ENCODE results near the gene HMGA1. TPM values are rescaled to one million over a fixed set of nuclear protein-coding genes. Genes with fewer than 3 reads are reported as not detected.
A peak's percentile ranks its signal among the peaks of the same experiment; 100 is the strongest.

Gene HMGA1
- total and polyA plus RNA-seq, 2 of the 13 experiments (the other 11 are each of a cell fraction or from before 2014, with no cell fraction given) = 117 to 145 TPM

DNA sequence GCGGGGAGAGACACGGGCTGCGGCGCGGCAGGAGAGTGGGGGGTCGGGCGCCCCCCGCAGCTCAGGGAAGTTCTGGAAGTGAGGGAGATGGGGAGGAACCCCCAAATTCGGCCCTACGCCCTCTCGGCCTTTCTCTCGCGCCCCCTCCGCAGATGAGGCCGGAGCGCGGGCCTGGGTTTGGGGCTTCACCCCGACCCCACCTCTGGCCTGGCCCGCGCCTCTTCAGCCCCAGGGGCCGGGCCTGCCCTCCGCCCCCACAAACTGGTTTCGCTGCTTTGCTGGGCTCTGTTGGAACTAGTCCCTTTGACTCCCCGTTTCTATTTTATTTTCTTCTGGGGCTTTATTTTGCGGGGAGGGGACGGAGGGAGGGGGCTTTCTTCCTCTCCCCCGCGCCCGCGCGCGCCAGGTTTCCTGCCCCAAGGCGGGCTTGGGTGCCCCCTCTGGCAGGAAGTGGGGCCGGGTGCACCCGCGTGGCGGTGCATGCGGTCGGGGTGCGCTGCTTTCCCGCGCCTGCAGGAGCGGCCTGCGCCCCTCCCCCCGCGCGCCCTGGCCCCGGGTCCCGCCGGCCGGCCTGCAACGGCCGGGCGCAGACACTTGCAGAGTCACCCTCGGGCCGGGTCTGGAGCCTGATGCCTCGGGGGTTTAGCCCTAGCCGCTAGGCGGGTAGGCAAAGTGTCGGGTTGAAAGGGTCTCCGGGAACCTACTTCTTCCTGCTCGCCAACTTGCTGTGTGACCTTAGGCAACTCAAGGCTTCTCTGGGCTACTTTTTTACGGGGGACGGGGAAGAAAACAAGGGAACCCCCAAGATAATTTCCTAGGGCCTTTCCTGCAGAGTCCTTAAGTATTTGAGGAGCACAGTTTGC is 1.3 kb downstream of the HMGA1 start (continued):
- TF ChIP-seq, protein P1, sequence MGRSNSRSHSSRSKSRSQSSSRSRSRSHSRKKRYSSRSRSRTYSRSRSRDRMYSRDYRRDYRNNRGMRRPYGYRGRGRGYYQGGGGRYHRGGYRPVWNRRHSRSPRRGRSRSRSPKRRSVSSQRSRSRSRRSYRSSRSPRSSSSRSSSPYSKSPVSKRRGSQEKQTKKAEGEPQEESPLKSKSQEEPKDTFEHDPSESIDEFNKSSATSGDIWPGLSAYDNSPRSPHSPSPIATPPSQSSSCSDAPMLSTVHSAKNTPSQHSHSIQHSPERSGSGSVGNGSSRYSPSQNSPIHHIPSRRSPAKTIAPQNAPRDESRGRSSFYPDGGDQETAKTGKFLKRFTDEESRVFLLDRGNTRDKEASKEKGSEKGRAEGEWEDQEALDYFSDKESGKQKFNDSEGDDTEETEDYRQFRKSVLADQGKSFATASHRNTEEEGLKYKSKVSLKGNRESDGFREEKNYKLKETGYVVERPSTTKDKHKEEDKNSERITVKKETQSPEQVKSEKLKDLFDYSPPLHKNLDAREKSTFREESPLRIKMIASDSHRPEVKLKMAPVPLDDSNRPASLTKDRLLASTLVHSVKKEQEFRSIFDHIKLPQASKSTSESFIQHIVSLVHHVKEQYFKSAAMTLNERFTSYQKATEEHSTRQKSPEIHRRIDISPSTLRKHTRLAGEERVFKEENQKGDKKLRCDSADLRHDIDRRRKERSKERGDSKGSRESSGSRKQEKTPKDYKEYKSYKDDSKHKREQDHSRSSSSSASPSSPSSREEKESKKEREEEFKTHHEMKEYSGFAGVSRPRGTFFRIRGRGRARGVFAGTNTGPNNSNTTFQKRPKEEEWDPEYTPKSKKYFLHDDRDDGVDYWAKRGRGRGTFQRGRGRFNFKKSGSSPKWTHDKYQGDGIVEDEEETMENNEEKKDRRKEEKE (IDR thresholded peaks at IDR 0.05) = no peak
- TF ChIP-seq NR1H2 (CRISPR knock-in tag; IDR thresholded peaks at IDR 0.05; ENCODE audit: borderline replicate concordance, low read depth) = peak; percentile 97
- TF ChIP-seq ZFYVE20 (CRISPR knock-in tag; IDR thresholded peaks at IDR 0.05; ENCODE audit: borderline replicate concordance, low read depth) = peak; percentile 98
- TF ChIP-seq, protein P2, sequence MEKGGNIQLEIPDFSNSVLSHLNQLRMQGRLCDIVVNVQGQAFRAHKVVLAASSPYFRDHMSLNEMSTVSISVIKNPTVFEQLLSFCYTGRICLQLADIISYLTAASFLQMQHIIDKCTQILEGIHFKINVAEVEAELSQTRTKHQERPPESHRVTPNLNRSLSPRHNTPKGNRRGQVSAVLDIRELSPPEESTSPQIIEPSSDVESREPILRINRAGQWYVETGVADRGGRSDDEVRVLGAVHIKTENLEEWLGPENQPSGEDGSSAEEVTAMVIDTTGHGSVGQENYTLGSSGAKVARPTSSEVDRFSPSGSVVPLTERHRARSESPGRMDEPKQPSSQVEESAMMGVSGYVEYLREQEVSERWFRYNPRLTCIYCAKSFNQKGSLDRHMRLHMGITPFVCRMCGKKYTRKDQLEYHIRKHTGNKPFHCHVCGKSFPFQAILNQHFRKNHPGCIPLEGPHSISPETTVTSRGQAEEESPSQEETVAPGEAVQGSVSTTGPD (CRISPR knock-in tag; IDR thresholded peaks at IDR 0.05) = no peak
- TF ChIP-seq ZNF326 (CRISPR knock-in tag; IDR thresholded peaks at IDR 0.05; ENCODE audit: borderline replicate concordance) = no peak
- TF ChIP-seq DPF2 (CRISPR knock-in tag; IDR thresholded peaks at IDR 0.05; ENCODE audit: borderline replicate concordance, low read depth) = no peak
- TF ChIP-seq, protein P3, sequence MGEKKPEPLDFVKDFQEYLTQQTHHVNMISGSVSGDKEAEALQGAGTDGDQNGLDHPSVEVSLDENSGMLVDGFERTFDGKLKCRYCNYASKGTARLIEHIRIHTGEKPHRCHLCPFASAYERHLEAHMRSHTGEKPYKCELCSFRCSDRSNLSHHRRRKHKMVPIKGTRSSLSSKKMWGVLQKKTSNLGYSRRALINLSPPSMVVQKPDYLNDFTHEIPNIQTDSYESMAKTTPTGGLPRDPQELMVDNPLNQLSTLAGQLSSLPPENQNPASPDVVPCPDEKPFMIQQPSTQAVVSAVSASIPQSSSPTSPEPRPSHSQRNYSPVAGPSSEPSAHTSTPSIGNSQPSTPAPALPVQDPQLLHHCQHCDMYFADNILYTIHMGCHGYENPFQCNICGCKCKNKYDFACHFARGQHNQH (CRISPR knock-in tag; IDR thresholded peaks at IDR 0.05) = peak; percentile 79
- no peak for TF ChIP-seq ATM (IDR thresholded peaks at IDR 0.05; ENCODE audit: borderline replicate concordance)
- TF ChIP-seq HDAC6 (IDR thresholded peaks at IDR 0.05; ENCODE audit: low read depth, low read length) = no peak
- TF ChIP-seq HOXA7 (CRISPR knock-in tag; IDR thresholded peaks at IDR 0.05) = no peak
- peak; percentile 99 for TF ChIP-seq ZNF678 (CRISPR knock-in tag; IDR thresholded peaks at IDR 0.05)
- TF ChIP-seq DNMT3B (CRISPR knock-in tag; conservative IDR thresholded peaks at IDR 0.05) = no peak; the same call in 1 of the 2 replicates
- no peak for TF ChIP-seq ZNF720 (CRISPR knock-in tag; IDR thresholded peaks at IDR 0.05)
- TF ChIP-seq SAFB2 (CRISPR knock-in tag; IDR thresholded peaks at IDR 0.05; ENCODE audit: borderline replicate concordance, low read depth) = peak; percentile 99
- TF ChIP-seq, protein P4, sequence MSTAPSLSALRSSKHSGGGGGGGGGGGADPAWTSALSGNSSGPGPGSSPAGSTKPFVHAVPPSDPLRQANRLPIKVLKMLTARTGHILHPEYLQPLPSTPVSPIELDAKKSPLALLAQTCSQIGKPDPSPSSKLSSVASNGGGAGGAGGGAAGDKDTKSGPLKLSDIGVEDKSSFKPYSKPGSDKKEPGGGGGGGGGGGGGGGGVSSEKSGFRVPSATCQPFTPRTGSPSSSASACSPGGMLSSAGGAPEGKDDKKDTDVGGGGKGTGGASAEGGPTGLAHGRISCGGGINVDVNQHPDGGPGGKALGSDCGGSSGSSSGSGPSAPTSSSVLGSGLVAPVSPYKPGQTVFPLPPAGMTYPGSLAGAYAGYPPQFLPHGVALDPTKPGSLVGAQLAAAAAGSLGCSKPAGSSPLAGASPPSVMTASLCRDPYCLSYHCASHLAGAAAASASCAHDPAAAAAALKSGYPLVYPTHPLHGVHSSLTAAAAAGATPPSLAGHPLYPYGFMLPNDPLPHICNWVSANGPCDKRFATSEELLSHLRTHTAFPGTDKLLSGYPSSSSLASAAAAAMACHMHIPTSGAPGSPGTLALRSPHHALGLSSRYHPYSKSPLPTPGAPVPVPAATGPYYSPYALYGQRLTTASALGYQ (CRISPR knock-in tag; IDR thresholded peaks at IDR 0.05) = peak; percentile 76; the same call in 1 of the 2 replicates
- peak; percentile 98 for TF ChIP-seq NFKB2 (CRISPR knock-in tag; IDR thresholded peaks at IDR 0.05; ENCODE audit: borderline replicate concordance)
- TF ChIP-seq EEA1 (CRISPR knock-in tag; IDR thresholded peaks at IDR 0.05; ENCODE audit: borderline replicate concordance) = peak; percentile 99
- peak; percentile 95 for TF ChIP-seq RFXAP (CRISPR knock-in tag; IDR thresholded peaks at IDR 0.05; ENCODE audit: borderline replicate concordance)
- TF ChIP-seq, protein P5, sequence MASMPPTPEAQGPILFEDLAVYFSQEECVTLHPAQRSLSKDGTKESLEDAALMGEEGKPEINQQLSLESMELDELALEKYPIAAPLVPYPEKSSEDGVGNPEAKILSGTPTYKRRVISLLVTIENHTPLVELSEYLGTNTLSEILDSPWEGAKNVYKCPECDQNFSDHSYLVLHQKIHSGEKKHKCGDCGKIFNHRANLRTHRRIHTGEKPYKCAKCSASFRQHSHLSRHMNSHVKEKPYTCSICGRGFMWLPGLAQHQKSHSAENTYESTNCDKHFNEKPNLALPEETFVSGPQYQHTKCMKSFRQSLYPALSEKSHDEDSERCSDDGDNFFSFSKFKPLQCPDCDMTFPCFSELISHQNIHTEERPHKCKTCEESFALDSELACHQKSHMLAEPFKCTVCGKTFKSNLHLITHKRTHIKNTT (CRISPR knock-in tag; IDR thresholded peaks at IDR 0.05) = no peak
- peak; percentile 36 for TF ChIP-seq MEF2D (CRISPR knock-in tag; IDR thresholded peaks at IDR 0.05)

Data from HepG2 (cell line).